MM.1S (cell line): ENCODE measurements around the gene ARSG.

Experiments used
- DNase-seq: peaks from one replicate; pipeline ENCODE4 v3.0.0-alpha.2; 2015
- H2AFZ ChIP-seq: fragments of 300-600 bp; sonication (generic); 2 replicates; pipeline ENCODE4 v1.6.0; 2016; ENCODE audit warnings: antibody characterized with exemption, low read length
- H3F3A ChIP-seq: fragments of 300-600 bp; sonication (generic); 2 replicates; pipeline ENCODE4 v1.6.1; 2016; ENCODE audit warnings: mild to moderate bottlenecking, antibody characterized with exemption, low read length, moderate library complexity, mixed read lengths; ENCODE audit not compliant: insufficient read depth
- H3K27ac ChIP-seq: fragments of 300-600 bp; sonication (generic); 2 replicates; pipeline ENCODE4 v1.5.1; 2016; ENCODE audit warnings: mild to moderate bottlenecking, low read length
- H3K27me3 ChIP-seq: fragments of 300-600 bp; sonication (generic); replicated peaks from 2 replicates; pipeline ENCODE4 v1.6.0; 2016; ENCODE audit warnings: low read length; ENCODE audit not compliant: insufficient read depth
- H3K36me3 ChIP-seq: fragments of 300-600 bp; sonication (generic); replicated peaks from 2 replicates; pipeline ENCODE4 v1.6.1; 2016; ENCODE audit warnings: mild to moderate bottlenecking, low read length, mixed read lengths; ENCODE audit not compliant: insufficient read depth
- H3K4me1 ChIP-seq: fragments of 300-600 bp; sonication (generic); 2 replicates; pipeline ENCODE4 v1.6.1; 2016; ENCODE audit warnings: low read length, mixed read lengths
- H3K4me2 ChIP-seq: fragments of 300-600 bp; sonication (generic); 2 replicates; pipeline ENCODE4 v1.6.0; 2016; ENCODE audit warnings: low read depth, low read length
- H3K4me3 ChIP-seq: fragments of 300-600 bp; sonication (generic); 2 replicates; pipeline ENCODE4 v1.5.1; 2016; ENCODE audit warnings: low read length, mixed read lengths
- H3K79me2 ChIP-seq: fragments of 300-600 bp; sonication (generic); 2 replicates; pipeline ENCODE4 v1.6.1; 2016; ENCODE audit warnings: mixed run types, low read length, mixed read lengths
- H3K9ac ChIP-seq: fragments of 300-600 bp; sonication (generic); 2 replicates; pipeline ENCODE4 v1.6.1; 2016; ENCODE audit warnings: low read length, mixed read lengths
- H3K9me2 ChIP-seq: fragments of 300-600 bp; sonication (generic); replicated peaks from 2 replicates; pipeline ENCODE4 v1.6.1; 2016; ENCODE audit warnings: mild to moderate bottlenecking, low read length, mixed read lengths; ENCODE audit not compliant: insufficient read depth
- H3K9me3 ChIP-seq: fragments of 300-600 bp; sonication (generic); replicated peaks from 2 replicates; pipeline ENCODE4 v1.6.1; 2016; ENCODE audit warnings: mild to moderate bottlenecking, low read length, mixed read lengths; ENCODE audit not compliant: insufficient read depth
- H4K20me1 ChIP-seq: fragments of 300-600 bp; sonication (generic); 2 replicates; pipeline ENCODE4 v1.6.1; 2016; ENCODE audit warnings: mild to moderate bottlenecking, low read length, moderate library complexity, mixed read lengths; ENCODE audit not compliant: insufficient read depth
- CTCF ChIP-seq: fragments of 300-600 bp; sonication (generic); IDR thresholded peaks from 2 replicates; pipeline ENCODE4 v1.5.1; 2016; ENCODE audit warnings: antibody characterized with exemption, low read length, mixed read lengths
- EZH2 ChIP-seq: fragments of 300-600 bp; sonication (generic); optimal IDR thresholded peaks from 2 replicates; pipeline ENCODE3; 2017; ENCODE audit warnings: low read depth, mild to moderate bottlenecking, antibody characterized with exemption, low read length, mixed read lengths
- EZH2phosphoT487 ChIP-seq: fragments of 300-600 bp; sonication (generic); IDR thresholded peaks from 2 replicates; pipeline ENCODE4 v1.6.1; 2018; ENCODE audit warnings: antibody characterized with exemption, low read length

ARSG gene

GRCh38 chr17:68357886-68358285, 66.6 kb downstream of the ARSG start:
- H3K4me2 ChIP-seq = no peak overlapping the region
- no peaks in the 10 kb centered on the region for H3K9me3 ChIP-seq
- H3K9me2 ChIP-seq = no peaks in the 10 kb centered on the region
- H3K36me3 ChIP-seq = no peaks in the 10 kb centered on the region
- H3K4me3 ChIP-seq = no peak overlapping the region
- H3K4me1 ChIP-seq = no peaks in the 10 kb centered on the region
- TF ChIP-seq CTCF (no peak), EZH2 (no peak), EZH2phosphoT487 (no peak)
- no peaks in the 10 kb centered on the region for H3K79me2 ChIP-seq
- H2AFZ ChIP-seq = no peak overlapping the region
- H3K9ac ChIP-seq = no peak overlapping the region
- no peaks in the 10 kb centered on the region for H4K20me1 ChIP-seq
- no peak for DNase-seq
- no peaks in the 10 kb centered on the region for H3F3A ChIP-seq
- no peaks in the 10 kb centered on the region for H3K27me3 ChIP-seq
- H3K27ac ChIP-seq = no peak overlapping the region

GRCh38 chr17:68359791-68360535, 68.7 kb downstream of the ARSG start:
- H4K20me1 ChIP-seq = no peaks in the 10 kb centered on the region
- no peaks in the 10 kb centered on the region for H3F3A ChIP-seq
- H3K4me2 ChIP-seq = no peak overlapping the region
- H3K27ac ChIP-seq = no peak overlapping the region
- no peaks in the 10 kb centered on the region for H3K9me3 ChIP-seq
- H3K27me3 ChIP-seq = no peaks in the 10 kb centered on the region
- H3K79me2 ChIP-seq = no peaks in the 10 kb centered on the region
- H3K9ac ChIP-seq = no peak overlapping the region
- no peaks in the 10 kb centered on the region for H3K36me3 ChIP-seq
- no peak for DNase-seq
- no peaks in the 10 kb centered on the region for H3K4me1 ChIP-seq
- H3K9me2 ChIP-seq = no peaks in the 10 kb centered on the region
- H3K4me3 ChIP-seq = no peak overlapping the region
- TF ChIP-seq EZH2phosphoT487 (no peak), CTCF (no peak), EZH2 (no peak)
- H2AFZ ChIP-seq = no peak overlapping the region

DNA sequence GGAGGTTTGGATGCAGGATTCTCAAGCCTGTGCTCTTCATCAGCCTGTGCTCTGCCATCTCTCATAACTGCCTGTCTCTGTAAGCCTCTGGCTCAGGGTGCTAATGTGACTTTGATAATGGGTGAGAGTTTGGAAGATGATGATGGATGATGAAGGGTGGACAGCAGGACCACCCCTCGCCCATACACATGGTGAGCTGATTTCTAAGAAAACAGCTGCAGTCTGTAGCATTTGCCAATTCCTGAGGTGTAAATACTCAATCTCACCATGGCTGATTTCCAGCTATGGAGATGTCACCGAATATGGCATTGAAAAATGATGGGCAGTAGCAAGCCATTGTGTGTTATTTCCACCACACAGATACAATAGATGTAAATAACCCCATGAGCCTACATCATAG, 74.2 kb downstream of the ARSG start:
- H3K4me3 ChIP-seq = no peak overlapping the region
- no peak overlapping the region for H2AFZ ChIP-seq
- DNase-seq = no peak
- H3K9ac ChIP-seq = no peak overlapping the region
- H3F3A ChIP-seq = no peaks in the 10 kb centered on the region
- no peaks in the 10 kb centered on the region for H3K79me2 ChIP-seq
- H3K9me2 ChIP-seq = no peaks in the 10 kb centered on the region
- H3K4me2 ChIP-seq = no peak overlapping the region
- H3K36me3 ChIP-seq = no peaks in the 10 kb centered on the region
- no peaks in the 10 kb centered on the region for H4K20me1 ChIP-seq
- no peak overlapping the region for H3K27ac ChIP-seq
- H3K9me3 ChIP-seq = no peaks in the 10 kb centered on the region
- H3K4me1 ChIP-seq = no peaks in the 10 kb centered on the region
- H3K27me3 ChIP-seq = no peaks in the 10 kb centered on the region
- TF ChIP-seq EZH2phosphoT487 (no peak), EZH2 (no peak), CTCF (no peak)
